Measurements from ENCODE around the gene TM4SF5.

Gene TM4SF5

GRCh38 chr17:4789701-4789950 is 17.9 kb downstream of the TM4SF5 start:
- H3K9ac ChIP-seq (ENCODE audit: low read length): peak overlapping the region; percentile 60
- H2AFZ ChIP-seq (ENCODE audit: low read depth, low read length, severe bottlenecking): peak overlapping the region; percentile 99
- H3K27me3 ChIP-seq (ENCODE audit: low read length): no peaks in the 10 kb centered on the region
- no peaks in the 10 kb centered on the region for H3K79me2 ChIP-seq (ENCODE audit: insufficient read depth, low read length)
- 0 out of 2 replicates have a peak, but pooled peaks cover 4% of the 10 kb centered on the region for H3F3A ChIP-seq (ENCODE audit: insufficient read depth)
- H3K36me3 ChIP-seq (ENCODE audit: low read length): no peaks in the 10 kb centered on the region
- no peaks in the 10 kb centered on the region for H3K9me2 ChIP-seq (replicated peaks; ENCODE audit: insufficient read depth, low read length)
- no peak for TF ChIP-seq CTCF (IDR thresholded peaks at IDR 0.05; ENCODE audit: insufficient read depth, low read length, poor library complexity, severe bottlenecking)
- H3K4me3 ChIP-seq (ENCODE audit: insufficient read depth, low read length, poor library complexity, severe bottlenecking): peak overlapping the region; percentile 60
- H3K9me3 ChIP-seq (ENCODE audit: insufficient read depth, low read length): no peaks in the 10 kb centered on the region
- peak overlapping the region; percentile 75 for H3K4me2 ChIP-seq (ENCODE audit: low read depth, low read length, poor library complexity, severe bottlenecking)
- H4K20me1 ChIP-seq (ENCODE audit: low read depth, low read length): no peaks in the 10 kb centered on the region
- no peak overlapping the region for H3K27ac ChIP-seq (ENCODE audit: low read depth, low read length)

GRCh38 chr17:4789951-4790704 is 18.4 kb downstream of the TM4SF5 start:
- H3K9me2 ChIP-seq (replicated peaks; ENCODE audit: insufficient read depth, low read length): no peaks in the 10 kb centered on the region
- TF ChIP-seq EZH2phosphoT487 (conservative IDR thresholded peaks at IDR 0.05; ENCODE audit: low read length) (no peak), CTCF (IDR thresholded peaks at IDR 0.05; ENCODE audit: insufficient read depth, low read length, poor library complexity, severe bottlenecking) (peak; percentile 66)
- no peaks in the 10 kb centered on the region for H4K20me1 ChIP-seq (ENCODE audit: low read depth, low read length)
- no peak overlapping the region for H3K27ac ChIP-seq (ENCODE audit: low read depth, low read length)
- H3K27me3 ChIP-seq (ENCODE audit: low read length): no peaks in the 10 kb centered on the region
- H3K4me2 ChIP-seq (ENCODE audit: low read depth, low read length, poor library complexity, severe bottlenecking): peak overlapping the region; percentile 75
- peak overlapping the region; percentile 60 for H3K9ac ChIP-seq (ENCODE audit: low read length)
- H3K9me3 ChIP-seq (ENCODE audit: insufficient read depth, low read length): no peaks in the 10 kb centered on the region
- peak overlapping the region; percentile 99 for H2AFZ ChIP-seq (ENCODE audit: low read depth, low read length, severe bottlenecking)
- peak overlapping the region; percentile 60 for H3K4me3 ChIP-seq (ENCODE audit: insufficient read depth, low read length, poor library complexity, severe bottlenecking)
- 0 out of 2 replicates have a peak, but pooled peaks cover 5% of the 10 kb centered on the region for H3F3A ChIP-seq (ENCODE audit: insufficient read depth)
- H3K36me3 ChIP-seq (ENCODE audit: low read length): no peaks in the 10 kb centered on the region
- H3K79me2 ChIP-seq (ENCODE audit: insufficient read depth, low read length): no peaks in the 10 kb centered on the region

GRCh38 chr17:4790705-4791088 is 19.0 kb downstream of the TM4SF5 start:
- Histone ChIP-seq H4K20me1 (ENCODE audit: low read depth, low read length) (no peaks in the 10 kb centered on the region), H3K9me2 (replicated peaks; ENCODE audit: insufficient read depth, low read length) (no peaks in the 10 kb centered on the region), H3K27ac (ENCODE audit: low read depth, low read length) (no peak overlapping the region), H2AFZ (ENCODE audit: low read depth, low read length, severe bottlenecking) (peak overlapping the region; percentile 99), H3K4me3 (ENCODE audit: insufficient read depth, low read length, poor library complexity, severe bottlenecking) (no peak overlapping the region), H3K79me2 (ENCODE audit: insufficient read depth, low read length) (no peaks in the 10 kb centered on the region), H3K4me2 (ENCODE audit: low read depth, low read length, poor library complexity, severe bottlenecking) (peak overlapping the region; percentile 75), H3F3A (ENCODE audit: insufficient read depth) (0 out of 2 replicates have a peak, but pooled peaks cover 9% of the 10 kb centered on the region), H3K9me3 (ENCODE audit: insufficient read depth, low read length) (no peaks in the 10 kb centered on the region), H3K36me3 (ENCODE audit: low read length) (no peaks in the 10 kb centered on the region), H3K9ac (ENCODE audit: low read length) (peak overlapping the region; percentile 60; the same call in 1 of the 2 replicates), H3K27me3 (ENCODE audit: low read length) (no peaks in the 10 kb centered on the region)
- TF ChIP-seq CTCF (IDR thresholded peaks at IDR 0.05; ENCODE audit: insufficient read depth, low read length, poor library complexity, severe bottlenecking) (no peak), EZH2phosphoT487 (conservative IDR thresholded peaks at IDR 0.05; ENCODE audit: low read length) (no peak)
